ENCODE measurements around the gene TNS4. TPM values are rescaled to one million over a fixed set of nuclear protein-coding genes. Genes with fewer than 3 reads are reported as not detected.

TNS4 gene
- total and polyA plus RNA-seq, 4 experiments from 2014 or later: 0.18 to 1.8 (median 0.29) TPM

- intact Hi-C loops (cut with micrococcal nuclease): no loop called here
- POLR2A ChIA-PET (ENCODE audit: partially characterized antibody): interaction anchor here (0.6 kb wide), 1 partner anchor 26 kb away, joined by 3 read pairs; no protein-coding TSS in a partner anchor
These were observed 40.8 kb downstream of the TNS4 start for GRCh38 chr17:40460604-40460967.

GRCh38 chr17:40459636-40460603 is 41.5 kb downstream of the TNS4 start:
- intact Hi-C loops (cut with micrococcal nuclease): no loop called here

More at GRCh38 chr17:40460604-40460967, 40.8 kb downstream of the TNS4 start:
- Mint-ChIP-seq H3K4me3 (no peak overlapping the region), H3K27ac (peak overlapping the region in 1 of 7 donors; percentile 36), H3K27me3 (no peaks in the 10 kb centered on the region), H3K9me3 (no peaks in the 10 kb centered on the region), H3K36me3 (peaks cover 0 to 3% of the 10 kb centered on the region in 2 donors), H3K4me1 (no peaks in the 10 kb centered on the region)
- H3K27ac ChIP-seq (ENCODE audit: low read depth, low read length): no peak overlapping the region
- no peak overlapping the region for H3K4me3 ChIP-seq (ENCODE audit: low read length in 2 of 2)
- CTCF ChIA-PET (ENCODE audit: partially characterized antibody): interaction anchor here (1.1 kb wide), 1 partner anchor 15 kb away, joined by 3 read pairs; no protein-coding TSS in a partner anchor
- H3K4me1 ChIP-seq (ENCODE audit: insufficient read depth, low read length): no peaks in the 10 kb centered on the region
- H3K27me3 ChIP-seq (ENCODE audit: insufficient read depth, low read length): no peaks in the 10 kb centered on the region
- H3K36me3 ChIP-seq (ENCODE audit: insufficient read depth, low read length): peaks cover 4% of the 10 kb centered on the region
- H3K9me3 ChIP-seq (ENCODE audit: control insufficient read depth in 1 of 2, low read length in 2 of 2): no peaks in the 10 kb centered on the region
- DNase-seq: no peak

DNA sequence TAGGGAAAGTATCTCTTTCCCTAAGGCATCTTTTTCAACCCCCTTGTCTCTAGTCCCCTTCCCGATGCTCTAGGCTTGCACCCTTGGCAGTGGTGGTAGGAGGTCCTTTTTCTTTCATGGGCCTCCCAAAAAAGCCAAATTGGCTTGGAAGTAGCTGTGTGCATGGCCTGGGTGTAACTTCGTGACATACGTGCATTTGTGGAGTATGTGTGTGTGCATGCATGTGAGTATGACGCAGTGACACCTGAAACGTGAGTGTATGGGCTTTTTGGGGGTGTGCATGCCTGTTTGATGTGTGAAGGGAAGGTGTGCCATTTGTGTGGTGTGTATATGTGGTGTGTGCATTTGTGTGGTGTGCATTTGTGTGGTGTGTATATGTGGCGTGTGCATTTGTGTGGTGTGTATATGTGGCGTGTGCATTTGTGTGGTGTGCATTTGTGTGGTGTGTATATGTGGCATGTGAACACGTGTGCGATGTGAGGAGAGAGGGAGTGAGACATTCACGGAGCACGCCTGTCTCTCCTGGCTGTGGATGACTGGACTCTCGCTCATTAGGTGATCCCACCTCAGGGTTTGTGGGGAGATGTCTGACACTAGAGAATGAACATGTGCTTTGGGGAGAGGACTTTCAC is 42.5 kb downstream of the TNS4 start:
- Histone ChIP-seq H3K36me3 (ENCODE audit: insufficient read depth, low read length) (peaks cover 4% of the 10 kb centered on the region), H3K4me1 (ENCODE audit: insufficient read depth, low read length) (no peaks in the 10 kb centered on the region), H3K27me3 (ENCODE audit: insufficient read depth, low read length) (no peaks in the 10 kb centered on the region), H3K9me3 (ENCODE audit: control insufficient read depth in 1 of 2, low read length in 2 of 2) (no peaks in the 10 kb centered on the region), H3K27ac (ENCODE audit: low read depth, low read length) (no peak overlapping the region), H3K4me3 (ENCODE audit: low read length in 2 of 2) (no peak overlapping the region)
- peak overlapping the region in 2 of 7 donors; percentile 19 to 24 for H3K27ac Mint-ChIP-seq
- H3K4me1 Mint-ChIP-seq: no peaks in the 10 kb centered on the region
- ChIA-PET CTCF (ENCODE audit: partially characterized antibody) (no interaction called here), POLR2A (ENCODE audit: partially characterized antibody) (no interaction called here)
- H3K36me3 Mint-ChIP-seq: peaks cover 0 to 3% of the 10 kb centered on the region in 2 donors
- H3K27me3 Mint-ChIP-seq: no peaks in the 10 kb centered on the region
- H3K9me3 Mint-ChIP-seq: no peaks in the 10 kb centered on the region
- H3K4me3 Mint-ChIP-seq: no peak overlapping the region
- no peak for DNase-seq
- intact Hi-C loops (cut with micrococcal nuclease): no loop called here

More at GRCh38 chr17:40459636-40460603, 41.5 kb downstream of the TNS4 start:
- H3K4me1 Mint-ChIP-seq: no peaks in the 10 kb centered on the region
- ChIA-PET POLR2A (ENCODE audit: partially characterized antibody) (interaction anchor here (0.6 kb wide), 1 partner anchor 27 kb away, joined by 3 read pairs; no protein-coding TSS in a partner anchor), CTCF (ENCODE audit: partially characterized antibody) (interaction anchor here (1.1 kb wide), 1 partner anchor 16 kb away, joined by 3 read pairs; no protein-coding TSS in a partner anchor)
- no peak overlapping the region for H3K27ac Mint-ChIP-seq
- peaks cover 0 to 3% of the 10 kb centered on the region in 2 donors for H3K36me3 Mint-ChIP-seq
- Histone ChIP-seq H3K9me3 (ENCODE audit: control insufficient read depth in 1 of 2, low read length in 2 of 2) (no peaks in the 10 kb centered on the region), H3K4me3 (ENCODE audit: low read length in 2 of 2) (no peak overlapping the region), H3K27me3 (ENCODE audit: insufficient read depth, low read length) (no peaks in the 10 kb centered on the region), H3K4me1 (ENCODE audit: insufficient read depth, low read length) (no peaks in the 10 kb centered on the region), H3K36me3 (ENCODE audit: insufficient read depth, low read length) (peaks cover 4% of the 10 kb centered on the region), H3K27ac (ENCODE audit: low read depth, low read length) (no peak overlapping the region)
- DNase-seq: no peak
- no peaks in the 10 kb centered on the region for H3K27me3 Mint-ChIP-seq
- H3K4me3 Mint-ChIP-seq: no peak overlapping the region
- H3K9me3 Mint-ChIP-seq: no peaks in the 10 kb centered on the region

DNA sequence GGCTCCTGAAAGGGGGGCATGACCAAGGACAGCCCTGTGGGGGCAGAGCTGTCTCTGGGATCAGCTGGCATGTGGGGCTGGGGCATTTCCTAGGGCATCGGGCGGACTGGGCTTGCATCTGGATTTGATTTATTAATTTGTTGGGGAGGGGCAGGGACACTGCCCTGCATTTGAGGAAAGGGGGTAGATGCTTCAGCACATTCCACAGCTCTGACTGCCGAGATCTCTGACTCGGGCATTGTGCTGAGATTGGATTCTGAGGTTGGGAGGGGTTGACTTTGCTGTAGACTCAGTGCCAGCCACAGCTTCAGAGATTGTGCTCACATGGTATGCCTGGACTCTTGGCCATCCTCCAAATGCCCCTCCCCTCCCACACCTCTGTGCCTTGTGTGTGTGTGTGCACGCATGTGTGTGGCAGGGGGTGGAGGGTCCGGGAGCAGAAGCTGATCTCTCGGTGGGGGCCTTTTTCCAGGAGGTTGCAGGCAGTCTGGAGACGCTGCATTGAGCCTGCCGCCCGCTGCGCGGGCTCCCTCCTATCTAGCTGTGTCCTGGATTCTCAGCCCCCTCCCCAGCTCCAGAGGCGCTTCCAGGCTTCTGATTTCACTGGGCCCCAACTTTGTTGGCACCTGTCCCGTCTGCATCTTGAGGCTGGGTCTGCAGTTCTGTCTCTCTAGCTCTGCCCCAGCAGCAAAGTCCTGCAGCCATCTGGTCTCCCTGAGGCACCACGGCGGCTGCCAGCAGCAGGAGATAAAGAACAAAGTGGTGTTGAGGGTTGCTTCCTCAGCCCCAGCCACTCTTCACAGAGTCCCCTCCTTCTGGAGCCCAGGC is 43.2 kb downstream of the TNS4 start:
- Mint-ChIP-seq H3K4me3 (no peak overlapping the region), H3K36me3 (peaks cover 0 to 3% of the 10 kb centered on the region in 2 donors), H3K27me3 (no peaks in the 10 kb centered on the region), H3K4me1 (no peaks in the 10 kb centered on the region), H3K27ac (peak overlapping the region in 1 of 7 donors; percentile 41), H3K9me3 (no peaks in the 10 kb centered on the region)
- intact Hi-C loops (cut with micrococcal nuclease): no loop called here
- Histone ChIP-seq H3K9me3 (ENCODE audit: control insufficient read depth in 1 of 2, low read length in 2 of 2) (no peaks in the 10 kb centered on the region), H3K27ac (ENCODE audit: low read depth, low read length) (no peak overlapping the region), H3K27me3 (ENCODE audit: insufficient read depth, low read length) (no peaks in the 10 kb centered on the region), H3K36me3 (ENCODE audit: insufficient read depth, low read length) (peaks cover 4% of the 10 kb centered on the region), H3K4me1 (ENCODE audit: insufficient read depth, low read length) (no peaks in the 10 kb centered on the region), H3K4me3 (ENCODE audit: low read length in 2 of 2) (no peak overlapping the region)
- ChIA-PET CTCF (ENCODE audit: partially characterized antibody) (interaction anchor here (4.8 kb wide), 1 partner anchor 17 kb away, joined by 22 read pairs; no protein-coding TSS in a partner anchor), POLR2A (ENCODE audit: partially characterized antibody) (interaction anchor here (1.6 kb wide), 1 partner anchor 50 kb away, joined by 3 read pairs; no protein-coding TSS in a partner anchor)
- no peak for DNase-seq

GRCh38 chr17:40457369-40457768 is 44.1 kb downstream of the TNS4 start:
- H3K36me3 Mint-ChIP-seq: peaks cover 0 to 3% of the 10 kb centered on the region in 2 donors
- no peaks in the 10 kb centered on the region for H3K4me1 ChIP-seq (ENCODE audit: insufficient read depth, low read length)
- H3K27ac ChIP-seq (ENCODE audit: low read depth, low read length): no peak overlapping the region
- no peaks in the 10 kb centered on the region for H3K4me1 Mint-ChIP-seq
- ChIA-PET CTCF (ENCODE audit: partially characterized antibody) (interaction anchor here (4.8 kb wide), 1 partner anchor 18 kb away, joined by 22 read pairs; no protein-coding TSS in a partner anchor), POLR2A (ENCODE audit: partially characterized antibody) (interaction anchor here (1.6 kb wide), 1 partner anchor 50 kb away, joined by 3 read pairs; no protein-coding TSS in a partner anchor)
- no peak overlapping the region for H3K4me3 ChIP-seq (ENCODE audit: low read length in 2 of 2)
- no peaks in the 10 kb centered on the region for H3K9me3 Mint-ChIP-seq
- H3K27me3 ChIP-seq (ENCODE audit: insufficient read depth, low read length): no peaks in the 10 kb centered on the region
- H3K27me3 Mint-ChIP-seq: no peaks in the 10 kb centered on the region
- no peak overlapping the region for H3K4me3 Mint-ChIP-seq
- no peaks in the 10 kb centered on the region for H3K9me3 ChIP-seq (ENCODE audit: control insufficient read depth in 1 of 2, low read length in 2 of 2)
- H3K27ac Mint-ChIP-seq: no peak overlapping the region
- no peak for DNase-seq
- H3K36me3 ChIP-seq (ENCODE audit: insufficient read depth, low read length): peaks cover 4% of the 10 kb centered on the region
- intact Hi-C loops (cut with micrococcal nuclease): no loop called here

DNA sequence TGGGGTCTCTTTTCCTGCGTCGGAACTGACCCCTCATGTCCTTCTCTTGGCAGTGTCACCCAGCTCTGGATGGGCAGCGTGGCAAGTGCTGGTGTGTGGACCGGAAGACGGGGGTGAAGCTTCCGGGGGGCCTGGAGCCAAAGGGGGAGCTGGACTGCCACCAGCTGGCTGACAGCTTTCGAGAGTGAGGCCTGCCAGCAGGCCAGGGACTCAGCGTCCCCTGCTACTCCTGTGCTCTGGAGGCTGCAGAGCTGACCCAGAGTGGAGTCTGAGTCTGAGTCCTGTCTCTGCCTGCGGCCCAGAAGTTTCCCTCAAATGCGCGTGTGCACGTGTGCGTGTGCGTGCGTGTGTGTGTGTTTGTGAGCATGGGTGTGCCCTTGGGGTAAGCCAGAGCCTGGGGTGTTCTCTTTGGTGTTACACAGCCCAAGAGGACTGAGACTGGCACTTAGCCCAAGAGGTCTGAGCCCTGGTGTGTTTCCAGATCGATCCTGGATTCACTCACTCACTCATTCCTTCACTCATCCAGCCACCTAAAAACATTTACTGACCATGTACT is 44.9 kb downstream of the TNS4 start:
- Mint-ChIP-seq H3K9me3 (no peaks in the 10 kb centered on the region), H3K27me3 (no peaks in the 10 kb centered on the region), H3K4me1 (no peaks in the 10 kb centered on the region), H3K27ac (peak overlapping the region in 2 of 7 donors; percentile 29 to 48), H3K4me3 (no peak overlapping the region), H3K36me3 (peaks cover 0 to 3% of the 10 kb centered on the region in 2 donors)
- Histone ChIP-seq H3K36me3 (ENCODE audit: insufficient read depth, low read length) (peaks cover 4% of the 10 kb centered on the region), H3K4me1 (ENCODE audit: insufficient read depth, low read length) (no peaks in the 10 kb centered on the region), H3K27me3 (ENCODE audit: insufficient read depth, low read length) (no peaks in the 10 kb centered on the region), H3K9me3 (ENCODE audit: control insufficient read depth in 1 of 2, low read length in 2 of 2) (no peaks in the 10 kb centered on the region), H3K4me3 (ENCODE audit: low read length in 2 of 2) (no peak overlapping the region), H3K27ac (ENCODE audit: low read depth, low read length) (no peak overlapping the region)
- ChIA-PET POLR2A (ENCODE audit: partially characterized antibody) (interaction anchor here (1.4 to 1.6 kb wide), 2 partner anchors 39 to 49 kb away, joined by 3 read pairs; partner anchors contain the start of gene TOP2A), CTCF (ENCODE audit: partially characterized antibody) (interaction anchor here (1.2 to 4.8 kb wide), 3 partner anchors 13 to 72 kb away, joined by 6 to 22 read pairs (median 9); partner anchors contain the start of gene IGFBP4)
- no peak for DNase-seq
- intact Hi-C loops (cut with micrococcal nuclease): no loop called here
